Gastrocnemius medialis (tissue), 4 donors: ENCODE data around the gene CLN6. TPM values are rescaled to one million over a fixed set of nuclear protein-coding genes. Genes with fewer than 3 reads are reported as not detected.
A peak's percentile ranks its signal among the peaks of the same experiment; 100 is the strongest.

ENCODE experiments used
- ATAC-seq, 2 donors: fragments of 150-250 bp; one replicate each; pipeline ENCODE4 v1.9.1; 2016
- DNase-seq, 2 donors: peaks; one replicate each; pipeline ENCODE4 v3.0.0-alpha.2; 2019
- H3K27ac ChIP-seq, 4 donors: fragments of 200-600 bp; sonication (generic); 1 replicate in 1 of 4; 2 replicates in 3 of 4; pipeline ENCODE4 v1.5.1; 2016 to 2018; ENCODE audit warnings: mild to moderate bottlenecking in 2 of 4, moderate library complexity in 1 of 4
- H3K27me3 ChIP-seq, 3 donors: fragments of 200-600 bp; sonication (generic) in 2 of 3; 1 replicate in 1 of 3; 2 replicates in 2 of 3; pipeline versions ENCODE4 v1.5.1 to v1.6.0; 2016 to 2019; ENCODE audit warnings: mild to moderate bottlenecking in 1 of 3, moderate library complexity in 1 of 3
- H3K36me3 ChIP-seq, 2 donors: fragments of 200-600 bp; sonication (generic) in 1 of 2; one replicate each; pipeline ENCODE4 v1.5.1; 2017 to 2018
- H3K4me1 ChIP-seq, 2 donors: fragments of 200-600 bp; sonication (generic) in 1 of 2; one replicate each; pipeline ENCODE4 v1.5.1; 2016 to 2017; ENCODE audit warnings: mild to moderate bottlenecking in 2 of 2
- H3K4me3 ChIP-seq, 4 donors: fragments of 200-600 bp; sonication (generic) in 3 of 4; 1 replicate in 1 of 4; 2 replicates in 3 of 4; pipeline ENCODE4 v1.5.1; 2016 to 2019; ENCODE audit warnings: mild to moderate bottlenecking in 2 of 4
- H3K9me3 ChIP-seq, 3 donors: fragments of 200-600 bp; sonication (generic) in 2 of 3; 1 replicate in 1 of 3; 2 replicates in 2 of 3; pipeline ENCODE4 v1.5.1; 2016 to 2019
- POLR2A ChIP-seq, 2 donors: fragments of 450-650 bp; IDR thresholded peaks; one replicate each; pipeline ENCODE4 v1.6.1; 2017; ENCODE audit warnings: antibody characterized with exemption in 2 of 2, mild to moderate bottlenecking in 2 of 2, moderate library complexity in 2 of 2
- in situ Hi-C, 4 donors: fragments of 200-750 bp; cut with MboI; loops; one replicate each; pipeline versions ENCODE4 v1.15.0 to v1.8.0; 2017; ENCODE audit warnings: low sequenced_read_pairs in 4 of 4
- intact Hi-C: fragments of 100-400 bp; cut with DNase I; formaldehyde crosslinking; loops from one replicate; pipeline ENCODE4 v1.15.1; 2023; ENCODE audit warnings: low total_unique reads
- total RNA-seq, 4 donors: library from RNA; depleted of rRNA; stranded (reverse); fragments of >200 nt; gene quantifications; one replicate each; pipeline versions ENCODE4 v1.1.0 to v1.2.3, GENCODE V29; 2016
- TF ChIP-seq, protein P1 (sequence below), 5 experiments: fragments of 450-650 bp in 3 of 5; fragments of 200-600 bp in 2 of 5; sonication (generic) in 2 of 5; IDR thresholded peaks in 4 of 5; conservative IDR thresholded peaks in 1 of 5; 1 replicate in 4 of 5; 2 replicates in 1 of 5; pipeline ENCODE4 v1.5.1; 2016 to 2019; ENCODE audit warnings: antibody characterized with exemption in 5 of 5, mild to moderate bottlenecking in 3 of 5, moderate library complexity in 3 of 5

CLN6 gene
- 10 to 100 TPM; 17.1 to 18.9 (median 18.5) TPM for total RNA-seq

GRCh38 chr15:68229386-68230156 is at the start of gene CLN6:
TSS of gene CLN6 (minus strand) at chr15:68229728. CDS start at chr15:68229584, 144 bp downstream.
- TF ChIP-seq, protein P1, sequence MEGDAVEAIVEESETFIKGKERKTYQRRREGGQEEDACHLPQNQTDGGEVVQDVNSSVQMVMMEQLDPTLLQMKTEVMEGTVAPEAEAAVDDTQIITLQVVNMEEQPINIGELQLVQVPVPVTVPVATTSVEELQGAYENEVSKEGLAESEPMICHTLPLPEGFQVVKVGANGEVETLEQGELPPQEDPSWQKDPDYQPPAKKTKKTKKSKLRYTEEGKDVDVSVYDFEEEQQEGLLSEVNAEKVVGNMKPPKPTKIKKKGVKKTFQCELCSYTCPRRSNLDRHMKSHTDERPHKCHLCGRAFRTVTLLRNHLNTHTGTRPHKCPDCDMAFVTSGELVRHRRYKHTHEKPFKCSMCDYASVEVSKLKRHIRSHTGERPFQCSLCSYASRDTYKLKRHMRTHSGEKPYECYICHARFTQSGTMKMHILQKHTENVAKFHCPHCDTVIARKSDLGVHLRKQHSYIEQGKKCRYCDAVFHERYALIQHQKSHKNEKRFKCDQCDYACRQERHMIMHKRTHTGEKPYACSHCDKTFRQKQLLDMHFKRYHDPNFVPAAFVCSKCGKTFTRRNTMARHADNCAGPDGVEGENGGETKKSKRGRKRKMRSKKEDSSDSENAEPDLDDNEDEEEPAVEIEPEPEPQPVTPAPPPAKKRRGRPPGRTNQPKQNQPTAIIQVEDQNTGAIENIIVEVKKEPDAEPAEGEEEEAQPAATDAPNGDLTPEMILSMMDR (IDR thresholded peaks at IDR 0.05 in 4 of 5, conservative IDR thresholded peaks at IDR 0.05 in 1 of 5): peak in 1 of 5 experiments; percentile 37
- peak; percentile 68 to 79 for TF ChIP-seq POLR2A (IDR thresholded peaks at IDR 0.05)
- in situ Hi-C loops (no loop called here), intact Hi-C loops (loop anchor here (5.0 kb wide), 1 partner anchor 42 kb away; no protein-coding TSS in a partner anchor)
- ATAC-seq (peak; percentile 90 to 93), DNase-seq (peak; percentile 70 to 74)
- no peaks in the 10 kb centered on the region for H3K27me3 ChIP-seq
- peaks cover 4 to 12% of the 10 kb centered on the region in 2 donors for H3K4me1 ChIP-seq
- H3K36me3 ChIP-seq: no peaks in the 10 kb centered on the region
- no peaks in the 10 kb centered on the region for H3K9me3 ChIP-seq
- H3K4me3 ChIP-seq: peak within 1 kb of the TSS; percentile 65 to 95 (median 80)
- H3K27ac ChIP-seq: peak within 1 kb of the TSS; percentile 83 to 94 (median 88)

- in situ Hi-C loops: no loop called here
- no peaks in the 10 kb centered on the region for H3K9me3 ChIP-seq
- ATAC-seq: peak; percentile 2 to 38
- peaks cover 0 to 4% of the 10 kb centered on the region in 2 donors for H3K36me3 ChIP-seq
- H3K4me3 ChIP-seq: peak overlapping the region; percentile 73 to 97 (median 81)
- peak; percentile 62 to 83 for TF ChIP-seq POLR2A (IDR thresholded peaks at IDR 0.05)
- TF ChIP-seq, protein P1 (IDR thresholded peaks at IDR 0.05 in 4 of 5, conservative IDR thresholded peaks at IDR 0.05 in 1 of 5): no peak
- H3K27me3 ChIP-seq: no peaks in the 10 kb centered on the region
- peak; percentile 64 to 78 for DNase-seq
- H3K27ac ChIP-seq: peak overlapping the region; percentile 97 to 100 (median 99)
- peaks cover 52 to 73% of the 10 kb centered on the region in 2 donors for H3K4me1 ChIP-seq
- intact Hi-C loops: loop anchor here (10.0 kb wide), 4 partner anchors 536 to 1204 kb away; partner anchors contain the start of gene RPLP1
Measured at GRCh38 chr15:68278595-68279405, 49.3 kb upstream of the CLN6 start.

- in situ Hi-C loops: no loop called here
- H3K9me3 ChIP-seq: no peaks in the 10 kb centered on the region
- H3K36me3 ChIP-seq: peaks cover 0 to 4% of the 10 kb centered on the region in 2 donors
- TF ChIP-seq, protein P1 (IDR thresholded peaks at IDR 0.05 in 4 of 5, conservative IDR thresholded peaks at IDR 0.05 in 1 of 5): peak in 2 of 5 experiments; percentile 29 to 39
- TF ChIP-seq POLR2A (IDR thresholded peaks at IDR 0.05): no peak
- no peak for ATAC-seq
- peak overlapping the region; percentile 73 to 97 (median 81) for H3K4me3 ChIP-seq
- intact Hi-C loops: loop anchor here (10.0 kb wide), 4 partner anchors 537 to 1203 kb away; partner anchors contain the start of gene RPLP1
- H3K4me1 ChIP-seq: peaks cover 58 to 76% of the 10 kb centered on the region in 2 donors
- no peak for DNase-seq
- no peaks in the 10 kb centered on the region for H3K27me3 ChIP-seq
- H3K27ac ChIP-seq: peak overlapping the region; percentile 97 to 100 (median 99)
Measured at GRCh38 chr15:68278345-68278594, 48.7 kb upstream of the CLN6 start.

- in situ Hi-C loops: no loop called here
- TF ChIP-seq, protein P1 (IDR thresholded peaks at IDR 0.05 in 4 of 5, conservative IDR thresholded peaks at IDR 0.05 in 1 of 5): peak in 2 of 5 experiments; percentile 40 to 42
- peak; percentile 94 to 96 for TF ChIP-seq POLR2A (IDR thresholded peaks at IDR 0.05)
- no peaks in the 10 kb centered on the region for H3K27me3 ChIP-seq
- H3K36me3 ChIP-seq: peaks cover 0 to 4% of the 10 kb centered on the region in 2 donors
- DNase-seq: peak; percentile 90 to 92
- intact Hi-C loops: loop anchor here (10.0 kb wide), 4 partner anchors 537 to 1203 kb away; partner anchors contain the start of gene RPLP1
- peak; percentile 60 to 68 for ATAC-seq
- H3K27ac ChIP-seq: peak within 1 kb of the TSS; percentile 97 to 100 (median 99)
- H3K4me1 ChIP-seq: peaks cover 58 to 76% of the 10 kb centered on the region in 2 donors
- peak within 1 kb of the TSS; percentile 73 to 97 (median 81) for H3K4me3 ChIP-seq
- H3K9me3 ChIP-seq: no peaks in the 10 kb centered on the region
Measured at GRCh38 chr15:68277603-68278344, 48.2 kb upstream of the CLN6 start, which contains the start of gene FEM1B. TSS of gene FEM1B (plus strand) at chr15:68277745. CDS start at chr15:68278418, 673 bp downstream.
